GM12878 (cell line): ENCODE data around the gene CAB39. TPM values are rescaled to one million over a fixed set of nuclear protein-coding genes. Genes with fewer than 3 reads are reported as not detected.

Experiments used
- ATAC-seq: fragments of 200-7000 bp; cut with Tn5 transposase; 3 replicates; pipeline ENCODE4 v1.9.1; 2020; ENCODE audit warnings: mild to moderate bottlenecking, moderate library complexity
- BruUV-seq: library from RNA; stranded (reverse); fragments of 400-500 nt; replicated peaks from 2 replicates; lab custom pipeline; 2021; lab: Mats Ljungman, UMichigan
- CTCF ChIA-PET: fragments of 300-600 bp; sonication (Branson Sonifier 250); formaldehyde crosslinking; extraction: SDS; loops from one replicate; lab custom pipeline; 2021; ENCODE audit warnings: inconsistent platforms; lab: Yijun Ruan, JAX
- POLR2A ChIA-PET: fragments of 350-600 bp; formaldehyde crosslinking; extraction: SDS; loops from one replicate; lab custom pipeline; 2021; ENCODE audit warnings: inconsistent platforms; lab: Charles Lee
- RAD21 ChIA-PET: fragments of 300-600 bp; sonication (Branson Sonifier 250); formaldehyde crosslinking; loops from one replicate; lab custom pipeline; 2023; ENCODE audit warnings: antibody characterized with exemption; ENCODE audit not compliant: unreplicated experiment; lab: Charles Lee
- SMC1A ChIA-PET: fragments of 300-600 bp; sonication (Branson Sonifier 250); formaldehyde crosslinking; loops from one replicate; lab custom pipeline; 2023; ENCODE audit not compliant: unreplicated experiment, uncharacterized antibody; lab: Charles Lee
- DNase-seq: peaks from one replicate; pipeline ENCODE4 v3.0.0-alpha.2; 2011; ENCODE audit warnings: low read depth, low spot score
- FAIRE-seq: peaks from 3 replicates; lab custom pipeline; 2011; peaks lifted over from hg19 to GRCh38; lab: Jason Lieb, UNC
- H2AFZ ChIP-seq: 2 replicates; pipeline ENCODE4 v1.6.0; 2011; ENCODE audit warnings: low read depth, low read length, control low read depth; ENCODE audit not compliant: control insufficient read depth
- H3K27ac ChIP-seq: 2 replicates; pipeline ENCODE4 v1.5.1; 2011; ENCODE audit warnings: control low read depth; ENCODE audit not compliant: control insufficient read depth, insufficient read depth
- H3K27me3 ChIP-seq, 2 experiments: replicated peaks in 1 of 2; 2 replicates each; pipeline versions ENCODE4 v1.6.0 to v1.6.1; 2011; ENCODE audit warnings: low read length in 1 of 2; ENCODE audit not compliant: control insufficient read depth in 2 of 2, insufficient read depth in 2 of 2
- H3K36me3 ChIP-seq, 2 experiments: 2 replicates each; pipeline ENCODE4 v1.5.1; 2011; ENCODE audit warnings: low read length in 1 of 2; ENCODE audit not compliant: control insufficient read depth in 2 of 2, insufficient read depth in 2 of 2
- H3K4me1 ChIP-seq: 2 replicates; pipeline ENCODE4 v1.6.1; 2011; ENCODE audit warnings: mild to moderate bottlenecking, low read length, moderate library complexity, mixed read lengths; ENCODE audit not compliant: control insufficient read depth, insufficient read depth
- H3K4me2 ChIP-seq: 2 replicates; pipeline ENCODE4 v1.6.0; 2011; ENCODE audit warnings: control low read depth; ENCODE audit not compliant: control insufficient read depth, insufficient read depth
- H3K4me3 ChIP-seq: fragments of 200-600 bp; sonication (generic); 2 replicates; pipeline ENCODE4 v1.5.1; 2016
- H3K79me2 ChIP-seq: 2 replicates; pipeline ENCODE4 v1.6.0; 2011; ENCODE audit warnings: low read length; ENCODE audit not compliant: control insufficient read depth, insufficient read depth
- H3K9ac ChIP-seq: 2 replicates; pipeline ENCODE4 v1.8.0; 2011; ENCODE audit warnings: low read length, control low read depth, mixed read lengths; ENCODE audit not compliant: control insufficient read depth, insufficient read depth
- H3K9me3 ChIP-seq: replicated peaks from 3 replicates; pipeline ENCODE4 v1.5.1; 2011; ENCODE audit warnings: mild to moderate bottlenecking, low read length; ENCODE audit not compliant: control insufficient read depth, insufficient read depth
- H4K20me1 ChIP-seq: 2 replicates; pipeline ENCODE4 v1.6.0; 2011; ENCODE audit not compliant: control insufficient read depth, insufficient read depth
- ATF7 ChIP-seq: fragments of 450-650 bp; IDR thresholded peaks from 2 replicates; pipeline ENCODE4 v1.6.1; 2016; ENCODE audit warnings: low read depth, mild to moderate bottlenecking
- EED ChIP-seq: sonication (generic); IDR thresholded peaks from 2 replicates; pipeline ENCODE4 v1.6.1; 2016; ENCODE audit warnings: antibody characterized with exemption, low read depth
- NR2F1 ChIP-seq: fragments of 450-650 bp; conservative IDR thresholded peaks from 2 replicates; pipeline ENCODE4 v1.6.1; 2017; ENCODE audit warnings: mild to moderate bottlenecking
- POU2F2 ChIP-seq: IDR thresholded peaks from 3 replicates; pipeline ENCODE4 v1.6.1; 2011; ENCODE audit warnings: low read depth, mild to moderate bottlenecking, low read length, borderline replicate concordance
- SMARCA5 ChIP-seq: fragments of 450-650 bp; IDR thresholded peaks from 2 replicates; pipeline ENCODE4 v1.6.1; 2017; ENCODE audit warnings: mild to moderate bottlenecking
- TARDBP ChIP-seq: IDR thresholded peaks from 2 replicates; pipeline ENCODE4 v1.6.1; 2016; ENCODE audit warnings: borderline replicate concordance
- TCF12 ChIP-seq: IDR thresholded peaks from 2 replicates; pipeline ENCODE4 v1.6.1; 2011; ENCODE audit warnings: low read depth, mild to moderate bottlenecking, low read length
- WGBS: methylation state at CpG from one replicate; pipeline ENCODE4 v1.1.6; 2016; ENCODE audit warnings: low lambda C conversion rate; ENCODE audit not compliant: insufficient replicate concordance, insufficient coverage; ENCODE audit errors: missing lambda C conversion rate; 5-methylcytosine and 5-hydroxymethylcytosine counted together
- in situ Hi-C: fragments of 300-500 bp; cut with MboI; formaldehyde crosslinking; loops from 9 replicates; pipeline ENCODE4 v1.14.3; 2018; ENCODE audit warnings: mixed read lengths
- intact Hi-C: fragments of 100-400 bp; cut with micrococcal nuclease; formaldehyde crosslinking; loops from one replicate; pipeline ENCODE4 v1.14.2; 2022; ENCODE audit not compliant: unreplicated experiment
- polyA plus RNA-seq, 11 experiments: library from polyadenylated mRNA; depleted of rRNA in 4 of 11; unstranded in 6 of 11; stranded (reverse) in 5 of 11; fragments of >200 nt; fragmentation: Nextera tagmentation in 4 of 11; fragmentation: Illumina TruSeq in 1 of 11; extraction: Ambion mirVana in 4 of 11; extraction: Trizol in 1 of 11; gene quantifications; 1 replicate in 1 of 11; 2 replicates in 10 of 11; pipeline versions ENCODE4 v1.2.1 to v1.2.3, GENCODE V29; 2011 to 2016; ENCODE audit warnings: inconsistent platforms in 2 of 11, missing spikeins in 2 of 11, low read depth in 1 of 11
- total RNA-seq, 4 experiments: library from RNA; depleted of rRNA in 3 of 4; stranded (reverse); fragments of >200 nt in 3 of 4; fragmentation: Illumina TruSeq in 1 of 4; extraction: Trizol in 1 of 4; gene quantifications; 2 replicates each; pipeline versions ENCODE4 v1.2.1 to v1.2.3, GENCODE V29; 2013 to 2021

The CAB39 gene
- total and polyA plus RNA-seq, 10 of the 15 experiments (the other 5 are each of a cell fraction or from before 2014, with no cell fraction given): 13.3 to 129 (median 62.9) TPM

- BruUV-seq: no TSS peak
- no peak overlapping the region for H3K4me3 ChIP-seq
- SMC1A ChIA-PET: interaction anchor here (1.3 to 2.2 kb wide), 5 partner anchors 13 to 801 kb away, joined by 3 to 7 read pairs (median 4); no protein-coding TSS in a partner anchor
- FAIRE-seq: no peak
- in situ Hi-C loops (loop anchor here (10.0 kb wide), 1 partner anchor 805 kb away; no protein-coding TSS in a partner anchor), intact Hi-C loops (loop anchor here (5.0 kb wide), 1 partner anchor 802 kb away; no protein-coding TSS in a partner anchor)
- WGBS: 95% methylated on average over 8 of the region's 8 CpGs
- DNase-seq: no peak
- H3K27me3 ChIP-seq: no peaks in the 10 kb centered on the region
- no peak overlapping the region for H3K9ac ChIP-seq
- no peak for ATAC-seq
- POLR2A ChIA-PET: no interaction called here
- CTCF ChIA-PET: interaction anchor here (1.0 to 4.1 kb wide), 4 partner anchors 9 to 15 kb away, joined by 3 to 29 read pairs (median 5); no protein-coding TSS in a partner anchor
- H2AFZ ChIP-seq: no peak overlapping the region
- peaks cover 10 to 25% of the 10 kb centered on the region in 2 experiments for H3K36me3 ChIP-seq
- H3K79me2 ChIP-seq: no peaks in the 10 kb centered on the region
- H3K9me3 ChIP-seq: no peaks in the 10 kb centered on the region; the same call in 2 of the 3 replicates
- no peaks in the 10 kb centered on the region; the same call in 1 of the 2 replicates for H4K20me1 ChIP-seq
- RAD21 ChIA-PET: interaction anchor here (0.6 kb wide), 1 partner anchor 15 kb away, joined by 3 read pairs; no protein-coding TSS in a partner anchor
- H3K4me1 ChIP-seq: no peaks in the 10 kb centered on the region
- TF ChIP-seq TARDBP: no peak
- no peak for TF ChIP-seq POU2F2
- no peak for TF ChIP-seq ATF7
- H3K4me2 ChIP-seq: no peak overlapping the region
- no peak overlapping the region for H3K27ac ChIP-seq
Observed at GRCh38 chr2:230809677-230810251, 97.1 kb downstream of the CAB39 start.

GRCh38 chr2:230811508-230811907 is 98.9 kb downstream of the CAB39 start:
- in situ Hi-C loops: no loop called here
- POLR2A ChIA-PET: no interaction called here
- H2AFZ ChIP-seq: no peak overlapping the region
- no peak overlapping the region for H3K27ac ChIP-seq
- RAD21 ChIA-PET: interaction anchor here (1.3 kb wide), 1 partner anchor 13 kb away, joined by 3 read pairs; no protein-coding TSS in a partner anchor
- no peak for DNase-seq
- no peak for FAIRE-seq
- CTCF ChIA-PET: interaction anchor here (0.6 to 4.1 kb wide), 10 partner anchors 9 to 745 kb away, joined by 3 to 29 read pairs (median 3); no protein-coding TSS in a partner anchor
- H3K9ac ChIP-seq: no peak overlapping the region
- peaks cover 16 to 31% of the 10 kb centered on the region in 2 experiments for H3K36me3 ChIP-seq
- no peak for TF ChIP-seq SMARCA5
- no peak for TF ChIP-seq EED
- no peak for TF ChIP-seq TCF12
- no peak for TF ChIP-seq NR2F1
- H3K9me3 ChIP-seq: no peaks in the 10 kb centered on the region
- no peaks in the 10 kb centered on the region for H3K27me3 ChIP-seq
- intact Hi-C loops: loop anchor here (5.0 kb wide), 1 partner anchor 804 kb away; no protein-coding TSS in a partner anchor
- SMC1A ChIA-PET: interaction anchor here (0.6 to 2.2 kb wide), 5 partner anchors 12 to 863 kb away, joined by 3 to 7 read pairs (median 3); no protein-coding TSS in a partner anchor
- no peaks in the 10 kb centered on the region for H3K79me2 ChIP-seq
- no peak for ATAC-seq
- no TSS peak for BruUV-seq
- no peak overlapping the region for H3K4me2 ChIP-seq
- 60% methylated on average over 3 of the region's 3 CpGs for WGBS
- no peaks in the 10 kb centered on the region; the same call in 1 of the 2 replicates for H4K20me1 ChIP-seq
- H3K4me3 ChIP-seq: no peak overlapping the region
- no peaks in the 10 kb centered on the region for H3K4me1 ChIP-seq
